ENCODE data around the gene LRCOL1. TPM values are rescaled to one million over a fixed set of nuclear protein-coding genes. Genes with fewer than 3 reads are reported as not detected.

LRCOL1 gene
- total RNA-seq, 1 donor from 2014 or later, result 0.15 TPM

Other genes with a start within 250 kb of the LRCOL1 start
- gene FBRSL1, start 120.4 kb downstream of the LRCOL1 start, total RNA-seq, result 2.6 and 10.6 TPM in 2 replicates
- not detected in 2 replicates for gene P2RX2, start 8.2 kb upstream of the LRCOL1 start, total RNA-seq
- 13.3 and 13.7 TPM in 2 replicates for gene POLE, start 76.8 kb upstream of the LRCOL1 start, total RNA-seq
- gene PXMP2, start 77.0 kb upstream of the LRCOL1 start, total RNA-seq, result 10.5 and 23.1 TPM in 2 replicates
- gene PGAM5, start 100.3 kb upstream of the LRCOL1 start, total RNA-seq, result 53.1 and 104 TPM in 2 replicates
- gene ANKLE2, start 151.2 kb upstream of the LRCOL1 start, total RNA-seq, result 111 and 116 TPM in 2 replicates
- 93.6 and 150 TPM in 2 replicates for gene GOLGA3, start 218.3 kb upstream of the LRCOL1 start, total RNA-seq